ENCODE data around the gene PTPN23. TPM values are rescaled to one million over a fixed set of nuclear protein-coding genes. Genes with fewer than 3 reads are reported as not detected.

PTPN23 gene
- total and polyA plus RNA-seq, 9 of the 15 experiments (the other 6 are each of a cell fraction or from before 2014, with no cell fraction given): 0.41 to 58.7 (median 7.2) TPM

GRCh38 chr3:47411696-47412452, 31.1 kb downstream of the PTPN23 start:
- CTCF ChIA-PET (ENCODE audit: low intra/inter-chr PET ratio): no interaction called here
- no peak overlapping the region for H3K4me3 ChIP-seq
- peak overlapping the region in 1 of 2 experiments; percentile 55; a peak in 1 of 4 replicates for H3K9ac ChIP-seq (ENCODE audit: insufficient read depth in 1 of 2, low read depth in 2 of 2, low read length in 2 of 2)
- intact Hi-C loops (cut with micrococcal nuclease): no loop called here
- peaks cover 1% of the 10 kb centered on the region; the same call in 1 of the 3 replicates for H3K79me2 ChIP-seq (ENCODE audit: control insufficient read depth, insufficient read depth, low read length)
- no peak overlapping the region for H3K27ac ChIP-seq (ENCODE audit: extremely low read depth, low read depth, low read length)
- no TSS peak for BruUV-seq (replicated peaks)
- peaks cover 5% of the 10 kb centered on the region for H3K9me1 ChIP-seq (ENCODE audit: control insufficient read depth, insufficient read depth, low read length)
- peak; percentile 3; the same call in 1 of the 3 replicates for ATAC-seq
- peaks cover 92% of the 10 kb centered on the region; the same call in 2 of the 3 replicates for H3K36me3 ChIP-seq (ENCODE audit: control insufficient read depth, insufficient read depth, low read length)
- WGBS (ENCODE audit: insufficient coverage, low coverage, missing lambda C conversion rate): 97% methylated on average over 24 of the region's 24 CpGs
- in situ Hi-C loops (cut with MboI): no loop called here
- H3K4me1 ChIP-seq (replicated peaks in 1 of 2; ENCODE audit: control insufficient read depth in 2 of 2, insufficient read depth in 2 of 2, low read length in 2 of 2): peaks cover 4 to 46% of the 10 kb centered on the region in 2 experiments
- no peaks in the 10 kb centered on the region for H3K9me3 ChIP-seq (replicated peaks; ENCODE audit: control insufficient read depth, insufficient read depth, low read depth, low read length)
- DNase-seq (ENCODE audit: extremely low read depth in 1 of 4, low spot score in 3 of 4): peak in 1 of 4 experiments; percentile 13
- POLR2A ChIA-PET: no interaction called here
- H2AFZ ChIP-seq (ENCODE audit: low read depth, low read length): no peak overlapping the region
- FAIRE-seq: no peak
- H4K20me1 ChIP-seq (replicated peaks; ENCODE audit: control insufficient read depth, insufficient read depth, low read length): peaks cover 9% of the 10 kb centered on the region; the same call in 1 of the 2 replicates
- no peak overlapping the region for H3K4me2 ChIP-seq (ENCODE audit: insufficient read depth, low read length)
- H3K27me3 ChIP-seq (ENCODE audit: control insufficient read depth in 2 of 2, insufficient read depth in 2 of 2, low read length in 2 of 2): no peaks in the 10 kb centered on the region
- TF ChIP-seq ZBTB26 (CRISPR knock-in tag; IDR thresholded peaks at IDR 0.05) (no peak), ZBTB2 (IDR thresholded peaks at IDR 0.05) (no peak), HIVEP1 (CRISPR knock-in tag; IDR thresholded peaks at IDR 0.05) (no peak), ZNF75A (CRISPR knock-in tag; IDR thresholded peaks at IDR 0.05) (no peak), ZNF165 (CRISPR knock-in tag; IDR thresholded peaks at IDR 0.05; ENCODE audit: borderline replicate concordance) (no peak), ZC3H8 (IDR thresholded peaks at IDR 0.05) (no peak), CBFB (CRISPR knock-in tag; IDR thresholded peaks at IDR 0.05) (no peak), LARP7 (IDR thresholded peaks at IDR 0.05) (no peak), ZNF398 (CRISPR knock-in tag; IDR thresholded peaks at IDR 0.05) (no peak), PYGO2 (tag; IDR thresholded peaks at IDR 0.05) (no peak), HOMEZ (CRISPR knock-in tag; IDR thresholded peaks at IDR 0.05) (no peak), GTF2B (IDR thresholded peaks at IDR 0.05; ENCODE audit: extremely low read depth, insufficient read length) (no peak), EGR1 (conservative IDR thresholded peaks at IDR 0.05) (no peak), ZFX (CRISPR knock-in tag; IDR thresholded peaks at IDR 0.05) (0 out of 2 replicates have a peak, but pooled peaks have one; percentile 21), SMARCB1 (IDR thresholded peaks at IDR 0.05; ENCODE audit: insufficient read length, low read depth) (no peak), STAT5A (IDR thresholded peaks at IDR 0.05; ENCODE audit: borderline replicate concordance, low read length) (no peak)
